ENCODE results near the gene ANKS6.

ANKS6 gene

GRCh38 chr9:98777618-98778017, 18.7 kb downstream of the ANKS6 start:
- no peaks in the 10 kb centered on the region for H3K9me3 Mint-ChIP-seq
- H3K4me1 Mint-ChIP-seq (ENCODE audit: low read depth): no peaks in the 10 kb centered on the region
- peaks cover 62% of the 10 kb centered on the region for H3K36me3 Mint-ChIP-seq (ENCODE audit: low read depth)
- DNase-seq: no peak
- H3K4me3 Mint-ChIP-seq: no peak overlapping the region
- H3K27ac Mint-ChIP-seq: no peak overlapping the region
- no peaks in the 10 kb centered on the region for H3K27me3 Mint-ChIP-seq

DNA sequence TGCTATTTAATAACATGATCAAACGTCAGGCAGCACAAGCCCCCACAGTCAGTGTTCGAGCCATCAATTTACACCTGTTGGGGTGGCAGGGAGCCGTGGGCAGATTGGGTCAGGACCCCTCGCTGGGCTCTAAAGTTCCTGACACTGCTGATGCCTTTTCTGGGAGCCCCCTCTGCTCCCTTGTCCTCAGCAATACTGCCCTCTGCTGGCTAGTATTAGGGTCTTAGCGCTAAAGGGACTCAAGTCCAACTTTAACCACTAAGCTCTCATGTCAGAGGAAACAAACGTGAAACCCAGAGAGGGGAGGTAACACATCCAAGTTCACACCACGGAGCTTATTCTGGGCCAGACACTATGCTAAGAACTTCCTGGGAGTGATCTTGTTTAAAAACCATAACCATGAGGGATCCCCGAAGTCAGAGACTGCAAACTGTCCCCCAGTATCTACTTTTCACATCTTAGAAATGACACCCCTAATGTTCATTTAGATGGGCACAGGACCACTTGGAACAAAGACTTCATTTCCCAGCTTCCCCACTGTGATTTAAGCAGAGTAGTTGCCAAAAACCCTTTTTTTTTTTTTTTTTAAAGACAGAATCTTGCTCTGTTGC, 20.4 kb downstream of the ANKS6 start:
- DNase-seq: no peak
- Mint-ChIP-seq H3K27me3 (no peaks in the 10 kb centered on the region), H3K27ac (no peak overlapping the region), H3K4me3 (no peak overlapping the region), H3K4me1 (ENCODE audit: low read depth) (no peaks in the 10 kb centered on the region), H3K36me3 (ENCODE audit: low read depth) (peaks cover 62% of the 10 kb centered on the region), H3K9me3 (no peaks in the 10 kb centered on the region)

GRCh38 chr9:98774746-98775145, 21.6 kb downstream of the ANKS6 start:
- Mint-ChIP-seq H3K9me3 (no peaks in the 10 kb centered on the region), H3K4me3 (no peak overlapping the region), H3K4me1 (ENCODE audit: low read depth) (no peaks in the 10 kb centered on the region), H3K27me3 (no peaks in the 10 kb centered on the region), H3K27ac (no peak overlapping the region), H3K36me3 (ENCODE audit: low read depth) (peaks cover 69% of the 10 kb centered on the region)
- DNase-seq: no peak

- no peak overlapping the region for H3K4me3 Mint-ChIP-seq
- no peaks in the 10 kb centered on the region for H3K9me3 Mint-ChIP-seq
- H3K27ac Mint-ChIP-seq: no peak overlapping the region
- DNase-seq: no peak
- no peaks in the 10 kb centered on the region for H3K4me1 Mint-ChIP-seq (ENCODE audit: low read depth)
- H3K36me3 Mint-ChIP-seq (ENCODE audit: low read depth): peaks cover 76% of the 10 kb centered on the region
- no peaks in the 10 kb centered on the region for H3K27me3 Mint-ChIP-seq
Measured at GRCh38 chr9:98773721-98774120, 22.6 kb downstream of the ANKS6 start.

DNA sequence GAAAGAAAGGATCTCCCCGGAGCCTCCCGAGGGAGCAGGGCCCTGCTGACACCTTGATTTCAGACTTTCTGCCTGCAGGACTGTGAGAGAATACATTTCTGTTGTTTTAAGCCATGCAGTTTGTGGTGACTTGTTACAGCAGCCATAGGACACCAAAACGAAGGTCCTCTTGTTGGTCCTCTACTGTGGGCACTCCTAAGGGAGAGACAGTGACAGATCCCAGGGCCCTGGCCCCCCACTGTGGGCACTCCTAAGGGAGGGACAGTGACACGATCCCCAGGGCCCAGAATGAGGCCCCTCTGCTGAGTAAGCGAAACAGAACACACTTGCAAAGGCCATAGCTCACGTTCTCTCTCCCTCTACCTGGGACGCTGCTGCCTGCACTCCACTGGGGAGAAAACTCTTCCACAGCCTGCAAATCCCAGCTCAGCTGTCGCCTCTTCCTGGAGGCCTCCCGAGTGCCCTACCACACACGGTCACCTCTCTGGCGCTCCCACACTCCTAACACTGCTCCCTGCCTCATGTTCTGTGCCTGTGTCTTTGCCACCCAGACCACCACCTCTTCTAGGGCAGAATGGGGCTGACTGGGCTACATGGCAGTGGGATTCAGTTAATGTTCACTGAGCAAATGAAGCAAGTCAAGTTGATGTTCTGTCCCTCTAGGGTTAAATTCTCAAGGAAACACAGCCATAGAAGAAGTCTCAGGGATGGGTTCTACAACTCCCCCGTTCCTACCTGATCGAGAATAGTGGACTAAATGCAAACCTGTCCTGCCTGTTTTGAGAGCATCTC, 23.8 kb downstream of the ANKS6 start:
- DNase-seq: no peak
- Mint-ChIP-seq H3K27ac (no peak overlapping the region), H3K27me3 (no peaks in the 10 kb centered on the region), H3K36me3 (ENCODE audit: low read depth) (peaks cover 79% of the 10 kb centered on the region), H3K9me3 (no peaks in the 10 kb centered on the region), H3K4me1 (ENCODE audit: low read depth) (no peaks in the 10 kb centered on the region), H3K4me3 (no peak overlapping the region)

DNA sequence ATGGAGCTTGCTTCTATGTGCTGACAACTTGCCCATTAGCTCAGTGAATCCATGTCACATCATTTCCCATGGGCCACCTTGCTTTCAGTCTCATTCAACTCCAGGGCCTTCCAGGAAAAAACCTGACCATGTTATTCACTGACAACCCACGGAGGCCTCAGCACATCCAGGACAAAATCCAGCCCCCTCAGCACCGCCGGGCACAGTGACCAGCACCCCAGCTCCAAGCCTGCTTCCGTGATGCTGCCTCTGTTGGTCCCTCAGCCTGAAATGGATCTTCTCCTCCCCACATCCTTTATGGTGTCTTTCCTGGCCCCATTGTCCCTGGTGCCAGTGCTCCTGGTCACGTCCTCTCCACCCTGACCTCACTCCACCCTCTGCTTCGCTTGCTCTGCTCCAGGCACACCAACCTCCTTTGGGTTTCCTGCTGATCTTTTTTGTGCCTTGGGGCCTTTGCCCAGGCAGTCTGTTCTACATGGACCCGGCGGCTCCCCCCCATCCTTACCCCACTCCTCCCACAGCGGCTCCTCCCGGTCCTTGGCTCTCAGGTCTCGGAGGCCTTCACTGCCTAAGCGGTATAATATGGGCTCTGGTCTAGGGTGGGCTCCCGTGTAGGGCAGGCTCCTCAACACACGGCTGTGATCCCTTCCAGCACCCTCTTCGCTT, 25.0 kb downstream of the ANKS6 start:
- Mint-ChIP-seq H3K4me1 (ENCODE audit: low read depth) (no peaks in the 10 kb centered on the region), H3K4me3 (no peak overlapping the region), H3K27me3 (no peaks in the 10 kb centered on the region), H3K27ac (no peak overlapping the region), H3K36me3 (ENCODE audit: low read depth) (peaks cover 84% of the 10 kb centered on the region), H3K9me3 (no peaks in the 10 kb centered on the region)
- DNase-seq: no peak

DNA sequence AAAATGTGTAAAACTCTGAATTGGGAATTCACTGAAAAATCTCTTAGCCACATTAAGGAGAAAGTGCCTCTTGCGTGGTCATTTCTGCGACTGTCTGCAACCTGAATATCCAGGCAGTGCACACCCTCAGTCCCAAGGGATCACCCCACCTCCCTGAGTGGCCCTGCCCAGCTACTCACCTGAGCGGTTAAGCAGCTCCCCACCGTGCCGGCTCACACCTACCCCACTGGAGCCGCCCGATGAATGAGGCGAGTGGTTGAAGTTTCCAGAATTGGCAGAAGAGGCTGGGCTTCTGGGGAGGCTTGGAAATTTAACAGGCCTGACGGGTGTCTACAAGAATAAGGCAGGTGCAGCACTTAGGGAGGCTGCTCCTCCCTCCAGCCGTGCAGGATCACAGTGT, 25.6 kb downstream of the ANKS6 start:
- no peak for DNase-seq
- no peaks in the 10 kb centered on the region for H3K9me3 Mint-ChIP-seq
- H3K27me3 Mint-ChIP-seq: no peaks in the 10 kb centered on the region
- no peaks in the 10 kb centered on the region for H3K4me1 Mint-ChIP-seq (ENCODE audit: low read depth)
- H3K4me3 Mint-ChIP-seq: no peak overlapping the region
- H3K27ac Mint-ChIP-seq: no peak overlapping the region
- H3K36me3 Mint-ChIP-seq (ENCODE audit: low read depth): peaks cover 86% of the 10 kb centered on the region

DNA sequence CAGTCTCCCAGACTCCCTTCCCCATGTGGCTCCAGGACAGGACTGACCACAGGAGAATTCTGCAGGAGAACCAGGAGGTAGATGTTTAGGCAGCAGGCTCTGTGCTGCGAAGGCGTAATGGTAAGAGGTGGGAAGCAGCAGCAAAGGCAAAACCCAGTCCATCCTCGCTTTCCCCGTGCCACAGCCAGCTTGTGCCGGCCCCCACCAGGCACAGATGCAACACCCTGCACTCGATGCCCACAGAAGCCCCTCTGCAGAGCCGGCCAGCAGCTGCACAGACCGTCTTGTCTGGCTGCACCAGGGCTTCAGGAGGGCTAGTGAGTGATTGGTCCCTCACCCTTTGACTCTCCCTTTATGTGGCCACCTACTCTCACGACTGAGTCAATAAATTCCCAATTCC, 28.0 kb downstream of the ANKS6 start:
- H3K27ac Mint-ChIP-seq: no peak overlapping the region
- no peaks in the 10 kb centered on the region for H3K27me3 Mint-ChIP-seq
- H3K36me3 Mint-ChIP-seq (ENCODE audit: low read depth): peaks cover 93% of the 10 kb centered on the region
- H3K4me3 Mint-ChIP-seq: no peak overlapping the region
- H3K9me3 Mint-ChIP-seq: no peaks in the 10 kb centered on the region
- no peaks in the 10 kb centered on the region for H3K4me1 Mint-ChIP-seq (ENCODE audit: low read depth)
- no peak for DNase-seq

GRCh38 chr9:98767915-98768314, 28.4 kb downstream of the ANKS6 start:
- Mint-ChIP-seq H3K9me3 (no peaks in the 10 kb centered on the region), H3K4me1 (ENCODE audit: low read depth) (no peaks in the 10 kb centered on the region), H3K27ac (no peak overlapping the region), H3K36me3 (ENCODE audit: low read depth) (peaks cover 91% of the 10 kb centered on the region), H3K4me3 (no peak overlapping the region), H3K27me3 (no peaks in the 10 kb centered on the region)
- DNase-seq: no peak

DNA sequence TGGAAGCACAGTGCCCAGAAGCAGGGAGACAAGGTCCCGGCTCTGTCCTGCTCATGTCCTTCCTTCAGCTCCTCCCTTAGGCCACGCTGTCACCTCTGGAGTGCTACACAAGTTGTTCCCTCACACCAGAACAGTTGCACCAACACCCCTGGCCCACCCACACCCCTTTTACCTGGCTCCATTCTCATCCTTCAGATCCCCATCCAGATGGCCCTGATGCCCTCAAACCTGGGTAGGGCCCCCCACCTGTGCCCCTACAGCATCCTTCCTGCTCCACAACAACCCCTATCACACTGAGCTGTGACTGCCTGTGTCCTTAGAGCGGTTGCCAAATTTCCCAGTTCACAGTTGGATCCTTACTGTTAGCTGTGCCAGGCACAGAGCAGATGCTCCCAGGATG, 29.2 kb downstream of the ANKS6 start:
- H3K36me3 Mint-ChIP-seq (ENCODE audit: low read depth): peaks cover 90% of the 10 kb centered on the region
- no peak overlapping the region for H3K4me3 Mint-ChIP-seq
- no peaks in the 10 kb centered on the region for H3K4me1 Mint-ChIP-seq (ENCODE audit: low read depth)
- no peak for DNase-seq
- H3K27me3 Mint-ChIP-seq: no peaks in the 10 kb centered on the region
- H3K9me3 Mint-ChIP-seq: no peaks in the 10 kb centered on the region
- no peak overlapping the region for H3K27ac Mint-ChIP-seq

DNA sequence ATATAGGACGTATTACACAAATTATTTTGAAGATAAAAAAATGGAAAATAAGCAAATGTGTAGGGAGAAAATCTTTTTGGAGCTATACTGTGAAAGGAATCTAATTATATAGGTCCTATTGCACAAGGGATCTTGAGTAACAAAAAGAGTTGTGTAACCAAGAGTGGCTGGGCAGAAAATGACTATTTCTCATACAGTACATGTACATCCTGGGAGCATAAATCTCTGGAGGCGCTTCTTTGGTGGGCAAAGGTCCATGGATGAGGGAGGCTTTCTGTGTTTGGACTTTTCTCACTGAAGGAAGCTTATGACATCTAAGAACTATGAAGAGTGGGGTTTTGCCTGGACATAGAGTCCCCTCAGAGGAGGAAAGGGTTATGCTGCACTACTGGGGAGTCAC, 29.8 kb downstream of the ANKS6 start:
- H3K4me1 Mint-ChIP-seq (ENCODE audit: low read depth): no peaks in the 10 kb centered on the region
- no peak overlapping the region for H3K4me3 Mint-ChIP-seq
- DNase-seq: no peak
- H3K27me3 Mint-ChIP-seq: no peaks in the 10 kb centered on the region
- H3K9me3 Mint-ChIP-seq: no peaks in the 10 kb centered on the region
- no peak overlapping the region for H3K27ac Mint-ChIP-seq
- H3K36me3 Mint-ChIP-seq (ENCODE audit: low read depth): peaks cover 85% of the 10 kb centered on the region

DNA sequence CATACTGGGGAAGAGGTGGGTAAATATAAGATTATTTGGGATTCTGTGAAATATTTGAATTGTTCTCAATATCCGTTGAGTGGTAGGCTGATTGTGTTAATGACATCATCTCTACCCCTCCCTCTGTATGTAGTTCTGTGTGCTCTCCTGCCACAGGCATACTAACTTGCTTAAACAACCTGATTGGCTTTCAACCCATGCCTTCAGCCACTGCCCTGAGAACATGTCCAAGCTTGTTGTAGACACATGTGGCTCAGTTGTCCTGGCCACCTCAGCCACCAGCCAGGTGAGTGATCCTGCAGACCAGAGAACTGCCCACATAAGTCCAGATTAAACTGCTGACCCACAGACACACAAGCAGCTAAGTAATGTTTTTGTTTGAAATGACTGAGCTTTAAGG, 31.1 kb downstream of the ANKS6 start:
- no peak overlapping the region for H3K4me3 Mint-ChIP-seq
- no peaks in the 10 kb centered on the region for H3K4me1 Mint-ChIP-seq (ENCODE audit: low read depth)
- no peaks in the 10 kb centered on the region for H3K27me3 Mint-ChIP-seq
- no peaks in the 10 kb centered on the region for H3K9me3 Mint-ChIP-seq
- no peak overlapping the region for H3K27ac Mint-ChIP-seq
- H3K36me3 Mint-ChIP-seq (ENCODE audit: low read depth): peaks cover 78% of the 10 kb centered on the region
- DNase-seq: no peak

DNA sequence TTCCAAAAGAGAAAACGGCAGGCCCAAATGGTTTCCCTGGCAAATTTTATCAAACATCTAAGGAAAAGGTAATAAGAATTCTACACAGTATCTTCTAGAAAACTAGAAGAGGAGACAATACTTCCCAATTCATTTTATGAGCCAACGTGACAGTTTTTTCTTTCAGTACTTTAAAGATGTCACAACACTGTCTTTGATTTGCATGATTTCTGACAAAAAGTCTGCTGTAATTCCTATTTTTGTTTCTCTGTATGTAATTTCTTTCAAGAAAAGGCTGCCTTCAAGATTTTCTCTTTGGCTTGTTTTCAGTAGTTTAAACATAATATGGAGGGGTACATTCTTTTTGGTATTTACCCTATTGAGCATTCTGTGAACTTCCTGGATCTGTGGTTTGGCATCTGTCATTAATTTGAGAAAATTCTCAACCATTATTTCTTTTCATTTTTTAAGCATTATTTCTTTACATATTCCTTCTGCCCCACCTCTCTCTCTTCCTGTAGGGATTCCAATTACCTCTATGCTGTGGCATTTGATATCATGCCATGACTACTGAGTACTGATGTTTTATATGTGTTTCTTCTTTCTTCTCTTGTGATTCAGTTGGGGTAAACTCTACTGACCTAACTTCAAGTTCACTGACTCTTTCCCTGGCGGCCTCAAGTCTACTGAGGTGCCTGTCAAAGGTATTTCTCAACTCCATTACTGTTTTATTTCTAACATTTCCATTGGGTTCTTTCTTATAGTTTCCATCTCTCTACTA, 32.2 kb downstream of the ANKS6 start:
- Mint-ChIP-seq H3K4me1 (ENCODE audit: low read depth) (no peaks in the 10 kb centered on the region), H3K27ac (no peak overlapping the region), H3K27me3 (no peaks in the 10 kb centered on the region), H3K36me3 (ENCODE audit: low read depth) (peaks cover 76% of the 10 kb centered on the region), H3K4me3 (no peak overlapping the region), H3K9me3 (peaks cover under 1% of the 10 kb centered on the region)
- no peak for DNase-seq

DNA sequence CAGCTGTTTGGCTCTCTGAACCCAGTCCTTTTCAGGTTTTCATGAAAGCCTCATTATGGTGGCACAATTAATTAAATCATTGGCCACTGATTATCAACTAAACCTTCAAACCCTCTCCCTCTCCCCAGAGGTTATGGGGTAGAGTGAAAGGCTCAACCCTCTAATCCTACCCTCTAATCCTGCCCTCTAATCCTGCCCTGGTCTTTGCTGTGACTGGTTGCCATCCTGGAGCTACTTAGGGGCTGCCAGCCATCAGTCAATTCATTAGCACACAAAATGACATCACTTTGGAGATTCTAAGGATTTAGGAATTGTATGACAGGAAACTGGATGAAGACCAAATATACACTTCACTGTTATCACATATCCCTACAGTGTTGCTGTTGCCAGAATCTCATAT, 36.1 kb downstream of the ANKS6 start:
- Mint-ChIP-seq H3K4me3 (no peak overlapping the region), H3K4me1 (ENCODE audit: low read depth) (no peaks in the 10 kb centered on the region), H3K27ac (no peak overlapping the region), H3K27me3 (no peaks in the 10 kb centered on the region), H3K36me3 (ENCODE audit: low read depth) (peaks cover 76% of the 10 kb centered on the region), H3K9me3 (peaks cover 8% of the 10 kb centered on the region)
- no peak for DNase-seq
